HG02938 (cell line): Measurements from ENCODE around the gene VSIG10L2.

Experiments
- ATAC-seq: cut with Tn5 transposase; IDR thresholded peaks from one replicate; pipeline ENCODE4 v1.9.1; 2021; ENCODE audit warnings: mild to moderate bottlenecking, moderate library complexity; ENCODE audit not compliant: unreplicated experiment

Gene VSIG10L2

GRCh38 chr11:125999234-125999880 is 53.5 kb downstream of the VSIG10L2 start:
- ATAC-seq, result no peak

DNA sequence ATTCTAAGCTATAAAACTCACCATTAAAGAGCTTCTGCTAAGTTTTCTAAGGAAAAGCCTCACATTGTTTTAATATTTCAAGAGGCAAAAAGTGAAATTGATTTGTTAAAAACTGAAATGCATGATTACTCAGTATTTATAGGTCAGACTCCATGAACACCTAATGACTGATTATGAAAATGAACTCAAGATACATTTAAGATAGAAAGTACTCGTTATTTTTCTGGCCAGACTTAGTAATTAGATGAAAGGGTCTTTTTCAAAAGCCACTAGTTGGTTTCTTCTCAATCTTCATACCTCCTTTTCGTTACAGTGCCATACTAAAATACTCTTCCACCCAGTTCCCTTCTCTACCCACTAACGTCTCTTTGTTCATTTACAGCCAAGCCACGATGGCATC is 56.3 kb downstream of the VSIG10L2 start:
- no peak for ATAC-seq
